ENCODE data around the gene SERPINA5.
"Not testable (repeated sequence)": the region's sequence is repeated elsewhere in the genome, so short reads cannot be mapped to it uniquely, and the experiment has no call there.

SERPINA5 gene

GRCh38 chr14:94575730-94576585 is 5.3 kb upstream of the SERPINA5 start:
- no peak for DNase-seq

- DNase-seq = not testable (repeated sequence)
These were observed 3.8 kb upstream of the SERPINA5 start for GRCh38 chr14:94577472-94577871.

- no peak for DNase-seq
These were observed 2.5 kb upstream of the SERPINA5 start for GRCh38 chr14:94578712-94579111.

- DNase-seq = no peak
These were observed 1.0 kb downstream of the SERPINA5 start for GRCh38 chr14:94582199-94582750.

- DNase-seq = no peak
These were observed 1.6 kb downstream of the SERPINA5 start for GRCh38 chr14:94582851-94583250.

- no peak for DNase-seq
These were observed 2.3 kb downstream of the SERPINA5 start for GRCh38 chr14:94583557-94583956.

- no peak for DNase-seq
These were observed 3.5 kb downstream of the SERPINA5 start for GRCh38 chr14:94584591-94585280.

- DNase-seq = no peak
These were observed 5.4 kb downstream of the SERPINA5 start for GRCh38 chr14:94586635-94587034.

GRCh38 chr14:94588311-94588710 is 7.1 kb downstream of the SERPINA5 start:
- DNase-seq = no peak

- DNase-seq = no peak
These were observed 9.8 kb downstream of the SERPINA5 start for GRCh38 chr14:94591073-94591472.

- DNase-seq = no peak
These were observed 10.6 kb downstream of the SERPINA5 start for GRCh38 chr14:94591871-94592270.

- DNase-seq = no peak
These were observed 11.2 kb downstream of the SERPINA5 start for GRCh38 chr14:94592457-94592856.

GRCh38 chr14:94593376-94593748 is 12.1 kb downstream of the SERPINA5 start:
- no peak for DNase-seq

- DNase-seq = no peak
These were observed 12.7 kb downstream of the SERPINA5 start for GRCh38 chr14:94593749-94594431.

- DNase-seq = no peak
These were observed 13.2 kb downstream of the SERPINA5 start for GRCh38 chr14:94594441-94594840.

- no peak for DNase-seq
These were observed 14.7 kb downstream of the SERPINA5 start for GRCh38 chr14:94595912-94596311.

GRCh38 chr14:94596361-94596760 is 15.1 kb downstream of the SERPINA5 start:
- no peak for DNase-seq

- no peak for DNase-seq
These were observed 16.6 kb downstream of the SERPINA5 start for GRCh38 chr14:94597788-94598187.

- no peak for DNase-seq
These were observed 17.2 kb downstream of the SERPINA5 start for GRCh38 chr14:94598506-94598815.

GRCh38 chr14:94598816-94599655 is 17.8 kb downstream of the SERPINA5 start:
- DNase-seq = peak in 1 of 3 experiments; percentile 11

- DNase-seq = no peak
These were observed 18.4 kb downstream of the SERPINA5 start for GRCh38 chr14:94599656-94600004.

GRCh38 chr14:94600148-94600545 is 18.9 kb downstream of the SERPINA5 start:
- DNase-seq = no peak
